ENCODE results near the gene AICDA.

- TF ChIP-seq POLR2A (IDR thresholded peaks at IDR 0.05) (no peak), CTCF (IDR thresholded peaks at IDR 0.05) (no peak)
Measured at GRCh38 chr12:8642775-8643174, 30.1 kb upstream of the AICDA start.
